Nephron progenitor cell (in vitro differentiated cells): Measurements from ENCODE around the gene RFLNA.
A peak's percentile ranks its signal among the peaks of the same experiment; 100 is the strongest.
"Not testable (repeated sequence)": the region's sequence is repeated elsewhere in the genome, so short reads cannot be mapped to it uniquely, and the experiment has no call there.

Experiments
- DNase-seq: peaks from one replicate; pipeline ENCODE4 v3.0.0; 2021
- H3K27ac Mint-ChIP-seq: 2 replicates; pipeline ENCODE4 v1.8.0; 2021; ENCODE audit warnings: mild to moderate bottlenecking, moderate library complexity, mixed read lengths
- H3K27me3 Mint-ChIP-seq: 2 replicates; pipeline ENCODE4 v1.8.0; 2021; ENCODE audit warnings: mild to moderate bottlenecking, low read depth, mixed read lengths; ENCODE audit not compliant: poor library complexity
- H3K36me3 Mint-ChIP-seq: 2 replicates; pipeline ENCODE4 v1.8.0; 2021; ENCODE audit warnings: low read depth, mixed read lengths
- H3K4me1 Mint-ChIP-seq: 2 replicates; pipeline ENCODE4 v1.8.0; 2021; ENCODE audit warnings: mixed read lengths
- H3K4me3 Mint-ChIP-seq: 2 replicates; pipeline ENCODE4 v1.8.0; 2021; ENCODE audit warnings: mild to moderate bottlenecking, moderate library complexity, mixed read lengths
- H3K9me3 Mint-ChIP-seq: 2 replicates; pipeline ENCODE4 v1.8.0; 2021; ENCODE audit warnings: mild to moderate bottlenecking, moderate library complexity, mixed read lengths
- CTCF ChIP-seq: fragments of 200-600 bp; sonication (generic); IDR thresholded peaks from 2 replicates; pipeline ENCODE4 v1.5.0; 2021; ENCODE audit warnings: antibody characterized with exemption

RFLNA gene

DNA sequence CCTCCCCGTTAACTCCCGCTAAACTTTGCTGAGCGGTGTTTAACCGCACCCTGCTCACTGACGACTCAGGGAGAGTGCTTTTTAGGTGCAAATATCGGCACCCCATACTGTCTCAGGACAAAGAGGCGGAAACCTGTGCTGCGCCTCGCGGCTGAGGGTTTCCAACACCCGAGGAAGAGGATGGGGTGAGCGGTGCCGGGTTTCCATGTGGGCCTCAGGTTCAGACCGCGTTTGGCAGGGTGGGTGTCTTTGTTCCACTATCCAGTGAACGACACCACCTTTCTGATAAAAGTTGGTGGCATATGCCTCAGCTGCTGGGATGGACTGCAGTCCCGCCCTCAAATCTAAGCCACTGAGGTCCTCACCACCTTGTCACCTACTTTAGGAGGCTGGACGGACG lies 3.0 kb downstream of the RFLNA start:
- H3K36me3 Mint-ChIP-seq, result no peaks in the 10 kb centered on the region
- no peaks in the 10 kb centered on the region for H3K9me3 Mint-ChIP-seq
- H3K27ac Mint-ChIP-seq, result no peak overlapping the region
- H3K4me1 Mint-ChIP-seq, result peaks cover 32% of the 10 kb centered on the region
- H3K4me3 Mint-ChIP-seq, result no peak overlapping the region
- TF ChIP-seq CTCF, result no peak
- no peak for DNase-seq
- H3K27me3 Mint-ChIP-seq, result peaks cover 72% of the 10 kb centered on the region

- no peak for DNase-seq
- H3K4me3 Mint-ChIP-seq, result no peak overlapping the region
- TF ChIP-seq CTCF, result no peak
- no peak overlapping the region for H3K27ac Mint-ChIP-seq
- H3K9me3 Mint-ChIP-seq, result no peaks in the 10 kb centered on the region
- peaks cover 29% of the 10 kb centered on the region for H3K4me1 Mint-ChIP-seq
- no peaks in the 10 kb centered on the region for H3K36me3 Mint-ChIP-seq
- peaks cover 64% of the 10 kb centered on the region for H3K27me3 Mint-ChIP-seq
These were observed 4.0 kb downstream of the RFLNA start for GRCh38 chr12:124298685-124299410.

DNA sequence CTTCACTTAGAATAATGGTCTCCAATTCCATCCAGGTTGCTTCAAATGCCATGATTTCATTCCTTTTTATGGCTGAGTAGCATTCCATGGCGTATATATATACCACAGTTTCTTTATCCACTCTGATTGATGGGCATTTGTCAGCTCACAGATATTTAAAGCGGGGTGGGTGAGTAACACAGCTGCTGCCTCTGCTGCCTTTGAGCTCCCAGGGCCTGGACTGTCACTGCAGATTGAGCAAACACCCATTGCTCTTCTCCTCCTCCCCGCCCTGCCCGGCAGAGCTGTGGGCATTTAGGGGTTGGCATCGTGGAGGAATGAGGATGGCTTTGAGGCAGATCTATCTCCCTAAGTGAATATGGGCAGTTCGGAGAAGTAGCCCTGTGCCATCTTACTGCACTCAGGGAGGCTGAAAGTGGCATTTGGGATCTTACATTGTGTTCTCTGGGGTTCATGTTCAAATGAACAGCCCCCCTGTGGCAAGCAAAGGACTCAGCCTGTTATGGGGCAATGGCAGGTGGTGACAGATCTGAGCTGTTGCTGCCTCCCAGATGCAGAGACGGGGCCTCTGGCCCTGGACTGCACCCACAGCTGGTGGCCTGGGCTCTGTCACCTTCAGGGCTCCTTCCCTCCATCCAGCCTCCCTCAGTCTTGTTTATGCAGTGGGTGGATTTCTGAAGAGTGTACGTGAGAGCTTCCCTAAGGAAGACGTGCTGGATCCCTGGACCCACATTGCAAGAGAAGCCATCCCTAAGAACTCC lies 4.9 kb downstream of the RFLNA start:
- DNase-seq, result no peak
- Mint-ChIP-seq H3K27ac (no peak overlapping the region), H3K4me1 (peaks cover 19% of the 10 kb centered on the region), H3K4me3 (no peak overlapping the region), H3K9me3 (no peaks in the 10 kb centered on the region), H3K36me3 (no peaks in the 10 kb centered on the region), H3K27me3 (peaks cover 54% of the 10 kb centered on the region)
- no peak for TF ChIP-seq CTCF

GRCh38 chr12:124300657-124301056 lies 5.8 kb downstream of the RFLNA start:
- peaks cover 19% of the 10 kb centered on the region for H3K4me1 Mint-ChIP-seq
- not testable (repeated sequence) for H3K36me3 Mint-ChIP-seq, H3K4me3 Mint-ChIP-seq, DNase-seq, H3K9me3 Mint-ChIP-seq
- peak overlapping the region; percentile 52 for H3K27ac Mint-ChIP-seq
- H3K27me3 Mint-ChIP-seq, result peaks cover 52% of the 10 kb centered on the region

GRCh38 chr12:124301084-124301654 lies 6.3 kb downstream of the RFLNA start:
- no peak overlapping the region for H3K4me3 Mint-ChIP-seq
- H3K27me3 Mint-ChIP-seq, result peaks cover 47% of the 10 kb centered on the region
- DNase-seq, result no peak
- H3K36me3 Mint-ChIP-seq, result no peaks in the 10 kb centered on the region
- H3K9me3 Mint-ChIP-seq, result no peaks in the 10 kb centered on the region
- peaks cover 14% of the 10 kb centered on the region for H3K4me1 Mint-ChIP-seq
- H3K27ac Mint-ChIP-seq, result no peak overlapping the region
- TF ChIP-seq CTCF, result no peak

DNA sequence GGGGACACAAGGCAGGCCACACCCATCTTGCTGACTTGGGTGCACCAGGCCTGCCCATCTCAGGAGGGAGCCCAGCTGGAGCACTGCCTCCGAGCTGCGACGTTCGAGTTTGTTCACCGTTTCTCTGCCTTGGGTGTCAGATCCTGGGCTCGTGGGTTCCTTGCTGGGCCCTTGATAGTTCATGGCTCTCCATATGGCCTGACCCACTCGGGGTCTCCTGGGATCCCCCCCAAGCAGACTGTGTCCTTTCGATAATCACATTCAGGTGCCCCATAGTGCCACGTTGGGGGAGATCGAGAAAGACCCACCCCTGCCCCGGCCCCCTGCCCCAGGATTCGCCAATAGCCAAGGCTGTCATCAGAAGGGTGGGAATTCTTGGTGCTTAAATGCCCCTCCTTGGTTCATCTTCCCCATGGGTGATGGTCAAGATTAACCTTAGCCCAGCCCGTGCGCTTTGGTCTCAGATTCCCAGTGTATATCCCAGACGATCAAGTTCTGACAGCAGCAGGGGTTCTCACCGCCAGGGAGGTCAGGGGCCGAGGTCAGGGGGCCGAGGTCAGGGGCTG lies 7.4 kb downstream of the RFLNA start:
- no peak for DNase-seq
- no peak overlapping the region for H3K4me3 Mint-ChIP-seq
- H3K27ac Mint-ChIP-seq, result no peak overlapping the region
- peaks cover 35% of the 10 kb centered on the region for H3K27me3 Mint-ChIP-seq
- no peak for TF ChIP-seq CTCF
- H3K9me3 Mint-ChIP-seq, result no peaks in the 10 kb centered on the region
- peaks cover 2% of the 10 kb centered on the region for H3K4me1 Mint-ChIP-seq
- H3K36me3 Mint-ChIP-seq, result no peaks in the 10 kb centered on the region
